ENCODE results near the gene CHN1. TPM values are rescaled to one million over a fixed set of nuclear protein-coding genes. Genes with fewer than 3 reads are reported as not detected.

CHN1 gene
- total RNA-seq, 2 experiments from 2014 or later, result 5.3 to 5.6 TPM

DNA sequence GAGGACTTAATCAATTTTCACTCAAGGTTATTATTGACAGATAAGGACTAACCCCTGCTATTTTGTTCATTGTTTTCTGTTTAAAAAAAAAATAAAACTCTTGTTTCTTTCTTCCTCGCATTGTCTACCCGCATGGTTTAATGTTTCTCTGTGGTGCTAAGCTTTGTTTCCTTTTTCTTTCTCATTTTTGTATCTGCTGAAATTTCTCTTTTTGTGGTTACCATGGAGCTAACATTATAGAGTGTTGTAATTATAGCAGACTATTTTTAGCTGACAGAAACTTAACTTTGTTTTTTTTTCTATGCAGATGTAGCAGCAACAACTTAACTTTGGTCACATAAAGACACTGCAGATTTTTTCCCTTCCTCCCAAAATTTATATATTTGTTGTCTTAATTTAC, 43.1 kb upstream of the CHN1 start:
- Mint-ChIP-seq H3K4me1 (ENCODE audit: low read depth) (no peaks in the 10 kb centered on the region), H3K27ac (no peak overlapping the region), H3K27me3 (no peaks in the 10 kb centered on the region), H3K36me3 (ENCODE audit: low read depth) (peaks cover 12% of the 10 kb centered on the region), H3K4me3 (no peak overlapping the region), H3K9me3 (peaks cover 1% of the 10 kb centered on the region)
- TF ChIP-seq, protein P1, sequence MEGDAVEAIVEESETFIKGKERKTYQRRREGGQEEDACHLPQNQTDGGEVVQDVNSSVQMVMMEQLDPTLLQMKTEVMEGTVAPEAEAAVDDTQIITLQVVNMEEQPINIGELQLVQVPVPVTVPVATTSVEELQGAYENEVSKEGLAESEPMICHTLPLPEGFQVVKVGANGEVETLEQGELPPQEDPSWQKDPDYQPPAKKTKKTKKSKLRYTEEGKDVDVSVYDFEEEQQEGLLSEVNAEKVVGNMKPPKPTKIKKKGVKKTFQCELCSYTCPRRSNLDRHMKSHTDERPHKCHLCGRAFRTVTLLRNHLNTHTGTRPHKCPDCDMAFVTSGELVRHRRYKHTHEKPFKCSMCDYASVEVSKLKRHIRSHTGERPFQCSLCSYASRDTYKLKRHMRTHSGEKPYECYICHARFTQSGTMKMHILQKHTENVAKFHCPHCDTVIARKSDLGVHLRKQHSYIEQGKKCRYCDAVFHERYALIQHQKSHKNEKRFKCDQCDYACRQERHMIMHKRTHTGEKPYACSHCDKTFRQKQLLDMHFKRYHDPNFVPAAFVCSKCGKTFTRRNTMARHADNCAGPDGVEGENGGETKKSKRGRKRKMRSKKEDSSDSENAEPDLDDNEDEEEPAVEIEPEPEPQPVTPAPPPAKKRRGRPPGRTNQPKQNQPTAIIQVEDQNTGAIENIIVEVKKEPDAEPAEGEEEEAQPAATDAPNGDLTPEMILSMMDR (IDR thresholded peaks at IDR 0.05), result no peak
- H3K27ac ChIP-seq (ENCODE audit: low read depth in 1 of 2, low read length in 2 of 2), result no peak overlapping the region
- H3K4me1 ChIP-seq (ENCODE audit: insufficient read depth, low read length), result no peaks in the 10 kb centered on the region
- ChIA-PET POLR2A (no interaction called here), CTCF (no interaction called here)
- no peaks in the 10 kb centered on the region for H3K9me3 ChIP-seq (ENCODE audit: control insufficient read depth in 1 of 2, insufficient read depth in 1 of 2, low read length in 2 of 2)
- H3K27me3 ChIP-seq (ENCODE audit: control insufficient read depth in 1 of 2, insufficient read depth in 2 of 2, low read length in 2 of 2), result no peaks in the 10 kb centered on the region
- DNase-seq (no peak), ATAC-seq (ENCODE audit: poor library complexity) (no peak)
- H3K36me3 ChIP-seq (ENCODE audit: insufficient read depth, low read length), result no peaks in the 10 kb centered on the region
- H3K4me3 ChIP-seq (ENCODE audit: low read length), result no peak overlapping the region
- intact Hi-C loops (cut with DNase I, micrococcal nuclease), result no loop called here

DNA sequence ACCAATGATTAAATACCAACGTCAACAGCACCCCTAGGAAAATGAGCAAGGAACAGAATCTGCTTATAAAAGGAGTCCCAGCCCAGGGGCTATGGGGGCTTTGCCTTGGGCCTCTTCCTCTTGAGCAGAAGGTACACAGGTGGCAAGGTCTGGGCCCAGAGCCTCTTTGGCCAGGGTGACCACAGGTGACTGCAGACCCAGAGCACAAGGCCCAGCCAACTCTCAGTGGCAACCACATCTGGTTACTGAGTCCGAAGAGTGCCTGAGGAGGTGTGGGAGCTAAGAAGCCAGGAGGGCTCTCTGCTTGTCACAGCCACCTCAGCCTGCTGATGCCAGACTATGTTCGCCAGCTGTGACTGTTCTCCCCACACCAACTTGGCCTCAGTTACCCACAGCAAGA, 34.3 kb upstream of the CHN1 start:
- intact Hi-C loops (cut with DNase I, micrococcal nuclease), result loop anchor here in 1 of 2 experiments (10.0 kb wide), 1 partner anchor 245 kb away; no protein-coding TSS in a partner anchor
- CTCF ChIA-PET, result no interaction called here

DNA sequence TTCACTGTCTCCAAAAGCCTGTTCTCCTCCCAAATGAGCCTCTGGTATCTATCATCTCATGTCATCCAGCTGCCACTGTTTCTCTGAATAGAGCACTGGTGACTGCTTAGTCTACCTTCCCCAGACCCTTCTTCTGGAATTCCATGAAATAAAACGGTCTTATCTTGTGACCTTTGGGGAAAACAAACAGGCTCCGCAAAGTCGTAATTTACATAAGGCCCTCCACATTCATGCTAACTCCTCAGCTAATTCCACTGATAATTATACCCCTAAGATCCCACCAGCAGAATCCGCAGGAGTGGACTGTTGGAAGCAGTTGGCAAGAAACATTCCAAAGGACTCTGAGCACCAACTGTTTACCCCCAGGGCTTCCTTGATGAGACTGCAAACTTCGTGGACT, 33.9 kb upstream of the CHN1 start:
- ChIA-PET CTCF (interaction anchor here (0.7 kb wide), 1 partner anchor 713 kb away, joined by 6 read pairs; no protein-coding TSS in a partner anchor), POLR2A (no interaction called here)

More for the DNA sequence above, 34.3 kb upstream of the CHN1 start:
- Mint-ChIP-seq H3K9me3 (no peaks in the 10 kb centered on the region), H3K27ac (no peak overlapping the region), H3K4me1 (ENCODE audit: low read depth) (peaks cover 6% of the 10 kb centered on the region), H3K4me3 (no peak overlapping the region), H3K27me3 (no peaks in the 10 kb centered on the region), H3K36me3 (ENCODE audit: low read depth) (no peaks in the 10 kb centered on the region)
- H3K9me3 ChIP-seq (ENCODE audit: control insufficient read depth in 1 of 2, insufficient read depth in 1 of 2, low read length in 2 of 2), result no peaks in the 10 kb centered on the region
- POLR2A ChIA-PET, result no interaction called here
- ATAC-seq (ENCODE audit: poor library complexity) (no peak), DNase-seq (no peak)
- TF ChIP-seq, protein P1 (IDR thresholded peaks at IDR 0.05), result no peak
- H3K4me3 ChIP-seq (ENCODE audit: low read length), result no peak overlapping the region
- H3K36me3 ChIP-seq (ENCODE audit: insufficient read depth, low read length), result no peaks in the 10 kb centered on the region
- no peak overlapping the region for H3K27ac ChIP-seq (ENCODE audit: low read depth in 1 of 2, low read length in 2 of 2)
- no peaks in the 10 kb centered on the region for H3K27me3 ChIP-seq (ENCODE audit: control insufficient read depth in 1 of 2, insufficient read depth in 2 of 2, low read length in 2 of 2)
- no peaks in the 10 kb centered on the region for H3K4me1 ChIP-seq (ENCODE audit: insufficient read depth, low read length)

More for the DNA sequence above, 33.9 kb upstream of the CHN1 start:
- TF ChIP-seq, protein P1 (IDR thresholded peaks at IDR 0.05), result no peak
- ATAC-seq (ENCODE audit: poor library complexity) (no peak), DNase-seq (no peak)
- H3K36me3 ChIP-seq (ENCODE audit: insufficient read depth, low read length), result no peaks in the 10 kb centered on the region
- Mint-ChIP-seq H3K27me3 (no peaks in the 10 kb centered on the region), H3K9me3 (no peaks in the 10 kb centered on the region), H3K27ac (no peak overlapping the region), H3K4me3 (no peak overlapping the region), H3K4me1 (ENCODE audit: low read depth) (peaks cover 6% of the 10 kb centered on the region), H3K36me3 (ENCODE audit: low read depth) (no peaks in the 10 kb centered on the region)
- intact Hi-C loops (cut with DNase I, micrococcal nuclease), result loop anchor here in 1 of 2 experiments (10.0 kb wide), 1 partner anchor 246 kb away; no protein-coding TSS in a partner anchor
- H3K9me3 ChIP-seq (ENCODE audit: control insufficient read depth in 1 of 2, insufficient read depth in 1 of 2, low read length in 2 of 2), result no peaks in the 10 kb centered on the region
- no peak overlapping the region for H3K27ac ChIP-seq (ENCODE audit: low read depth in 1 of 2, low read length in 2 of 2)
- no peak overlapping the region for H3K4me3 ChIP-seq (ENCODE audit: low read length)
- no peaks in the 10 kb centered on the region for H3K27me3 ChIP-seq (ENCODE audit: control insufficient read depth in 1 of 2, insufficient read depth in 2 of 2, low read length in 2 of 2)
- H3K4me1 ChIP-seq (ENCODE audit: insufficient read depth, low read length), result no peaks in the 10 kb centered on the region

Data from CD4-positive, alpha-beta T cell (primary cell).